ENCODE measurements around the gene TMEM218.

Gene TMEM218

DNA sequence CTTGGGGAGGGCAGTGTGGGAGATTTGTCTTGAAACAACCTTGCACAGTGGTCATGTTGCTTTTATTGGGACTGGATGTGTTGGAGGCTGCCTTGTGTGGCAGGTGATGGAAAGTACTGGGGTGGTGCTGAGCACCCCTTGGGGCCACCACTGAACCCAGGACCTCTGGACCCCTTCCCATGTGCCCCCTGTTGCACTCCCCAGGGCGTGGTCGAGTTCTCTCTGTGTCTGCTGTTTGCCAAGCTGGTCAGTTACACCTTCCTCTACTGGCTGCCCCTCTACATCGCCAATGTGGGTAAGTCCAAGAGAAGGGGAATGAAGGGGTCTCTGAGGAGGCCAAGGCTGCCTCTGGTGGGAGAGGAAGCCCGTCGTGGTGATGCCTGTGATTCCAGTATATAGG lies 29.4 kb downstream of the TMEM218 start:
- TF ChIP-seq, protein P1, sequence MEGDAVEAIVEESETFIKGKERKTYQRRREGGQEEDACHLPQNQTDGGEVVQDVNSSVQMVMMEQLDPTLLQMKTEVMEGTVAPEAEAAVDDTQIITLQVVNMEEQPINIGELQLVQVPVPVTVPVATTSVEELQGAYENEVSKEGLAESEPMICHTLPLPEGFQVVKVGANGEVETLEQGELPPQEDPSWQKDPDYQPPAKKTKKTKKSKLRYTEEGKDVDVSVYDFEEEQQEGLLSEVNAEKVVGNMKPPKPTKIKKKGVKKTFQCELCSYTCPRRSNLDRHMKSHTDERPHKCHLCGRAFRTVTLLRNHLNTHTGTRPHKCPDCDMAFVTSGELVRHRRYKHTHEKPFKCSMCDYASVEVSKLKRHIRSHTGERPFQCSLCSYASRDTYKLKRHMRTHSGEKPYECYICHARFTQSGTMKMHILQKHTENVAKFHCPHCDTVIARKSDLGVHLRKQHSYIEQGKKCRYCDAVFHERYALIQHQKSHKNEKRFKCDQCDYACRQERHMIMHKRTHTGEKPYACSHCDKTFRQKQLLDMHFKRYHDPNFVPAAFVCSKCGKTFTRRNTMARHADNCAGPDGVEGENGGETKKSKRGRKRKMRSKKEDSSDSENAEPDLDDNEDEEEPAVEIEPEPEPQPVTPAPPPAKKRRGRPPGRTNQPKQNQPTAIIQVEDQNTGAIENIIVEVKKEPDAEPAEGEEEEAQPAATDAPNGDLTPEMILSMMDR (IDR thresholded peaks at IDR 0.05; ENCODE audit: insufficient read depth, low read depth, low read length, missing control alignments): no peak
- no peak for DNase-seq (ENCODE audit: low read depth)
- H3K4me3 ChIP-seq (ENCODE audit: low read length): no peak overlapping the region

DNA sequence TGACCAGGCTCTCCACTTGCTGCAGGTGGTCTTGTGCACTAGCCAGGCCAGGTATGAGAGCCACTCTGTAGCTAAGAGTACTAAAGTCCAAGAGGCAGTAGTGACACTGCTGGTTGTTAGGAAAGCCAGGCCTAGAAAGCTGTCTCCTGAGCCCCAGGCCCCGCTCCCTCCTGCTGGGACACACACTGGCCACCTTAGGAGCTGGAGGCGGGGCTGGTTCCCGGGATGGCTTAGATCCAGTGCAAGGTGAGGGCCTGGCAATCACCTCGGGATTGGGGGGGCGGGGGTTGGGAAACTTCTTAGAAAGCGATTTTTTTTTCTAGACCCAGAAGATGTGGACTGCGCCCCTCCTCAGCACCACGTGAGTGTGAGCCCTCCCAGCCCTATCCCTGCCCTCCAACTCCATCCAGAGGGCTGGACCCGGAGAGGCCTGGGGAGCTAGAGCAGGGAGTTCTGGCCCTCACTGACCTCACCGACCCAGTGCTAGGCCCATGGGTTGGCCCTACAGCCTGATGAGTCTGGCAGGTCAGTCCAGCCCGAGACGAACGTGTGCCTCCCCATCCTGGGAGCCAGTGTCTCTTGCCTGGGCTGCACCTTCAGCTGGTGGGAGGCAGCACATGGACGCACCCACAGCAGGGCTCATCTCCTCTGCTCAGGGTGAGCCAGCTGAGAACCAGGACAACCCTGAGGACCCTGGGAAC lies 30.2 kb downstream of the TMEM218 start:
- TF ChIP-seq, protein P1 (IDR thresholded peaks at IDR 0.05; ENCODE audit: insufficient read depth, low read depth, low read length, missing control alignments): no peak
- H3K4me3 ChIP-seq (ENCODE audit: low read length): no peak overlapping the region
- no peak for DNase-seq (ENCODE audit: low read depth)

DNA sequence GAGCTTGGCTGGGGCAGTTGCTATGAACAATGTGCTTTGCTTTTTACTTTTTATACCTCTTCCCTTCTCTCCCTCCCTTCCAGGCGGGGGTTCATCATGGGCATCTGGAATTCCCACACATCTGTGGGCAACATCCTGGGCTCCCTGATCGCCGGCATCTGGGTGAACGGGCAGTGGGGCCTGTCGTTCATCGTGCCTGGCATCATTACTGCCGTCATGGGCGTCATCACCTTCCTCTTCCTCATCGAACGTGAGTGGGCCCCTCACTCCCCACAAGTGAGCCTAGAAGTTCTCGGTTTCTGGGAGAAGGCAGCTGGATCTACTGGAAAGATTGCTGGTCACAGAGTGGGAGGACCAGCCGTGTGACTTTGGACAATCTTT lies 30.9 kb downstream of the TMEM218 start:
- DNase-seq (ENCODE audit: low read depth): no peak
- TF ChIP-seq, protein P1 (IDR thresholded peaks at IDR 0.05; ENCODE audit: insufficient read depth, low read depth, low read length, missing control alignments): no peak
- H3K4me3 ChIP-seq (ENCODE audit: low read length): no peak overlapping the region

DNA sequence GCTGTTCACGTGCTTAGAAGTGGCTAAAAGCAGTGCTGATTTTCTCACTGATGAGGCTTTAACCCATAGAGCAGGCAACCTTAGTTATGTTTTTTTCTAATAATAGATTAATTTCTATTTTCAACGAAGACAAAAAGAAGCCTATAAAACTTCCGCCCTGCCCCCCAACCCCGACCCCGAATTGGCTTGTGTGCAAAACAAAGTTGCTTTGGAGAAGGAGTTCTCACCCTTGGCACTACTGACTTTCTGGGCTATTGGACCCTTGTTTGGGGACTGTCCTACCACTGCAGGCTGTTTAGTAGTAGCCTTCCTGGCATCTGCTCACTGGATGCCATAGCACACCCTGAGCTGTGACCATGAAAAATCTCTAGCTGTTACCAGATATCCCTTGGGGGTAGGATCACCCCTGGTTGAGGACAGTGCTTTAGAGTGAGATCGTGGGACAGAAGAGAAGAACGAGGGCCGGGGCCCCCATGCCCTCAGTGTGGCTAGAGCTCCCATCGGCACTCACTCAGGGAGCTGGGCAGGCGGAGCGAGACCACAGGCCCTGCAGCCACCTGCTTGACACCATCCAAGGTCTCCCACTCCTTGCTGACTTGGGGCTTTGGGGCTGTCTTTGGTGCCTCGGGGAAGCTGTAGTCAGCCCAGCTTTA lies 31.4 kb downstream of the TMEM218 start:
- TF ChIP-seq, protein P1 (IDR thresholded peaks at IDR 0.05; ENCODE audit: insufficient read depth, low read depth, low read length, missing control alignments): no peak
- no peak overlapping the region for H3K4me3 ChIP-seq (ENCODE audit: low read length)
- DNase-seq (ENCODE audit: low read depth): no peak

DNA sequence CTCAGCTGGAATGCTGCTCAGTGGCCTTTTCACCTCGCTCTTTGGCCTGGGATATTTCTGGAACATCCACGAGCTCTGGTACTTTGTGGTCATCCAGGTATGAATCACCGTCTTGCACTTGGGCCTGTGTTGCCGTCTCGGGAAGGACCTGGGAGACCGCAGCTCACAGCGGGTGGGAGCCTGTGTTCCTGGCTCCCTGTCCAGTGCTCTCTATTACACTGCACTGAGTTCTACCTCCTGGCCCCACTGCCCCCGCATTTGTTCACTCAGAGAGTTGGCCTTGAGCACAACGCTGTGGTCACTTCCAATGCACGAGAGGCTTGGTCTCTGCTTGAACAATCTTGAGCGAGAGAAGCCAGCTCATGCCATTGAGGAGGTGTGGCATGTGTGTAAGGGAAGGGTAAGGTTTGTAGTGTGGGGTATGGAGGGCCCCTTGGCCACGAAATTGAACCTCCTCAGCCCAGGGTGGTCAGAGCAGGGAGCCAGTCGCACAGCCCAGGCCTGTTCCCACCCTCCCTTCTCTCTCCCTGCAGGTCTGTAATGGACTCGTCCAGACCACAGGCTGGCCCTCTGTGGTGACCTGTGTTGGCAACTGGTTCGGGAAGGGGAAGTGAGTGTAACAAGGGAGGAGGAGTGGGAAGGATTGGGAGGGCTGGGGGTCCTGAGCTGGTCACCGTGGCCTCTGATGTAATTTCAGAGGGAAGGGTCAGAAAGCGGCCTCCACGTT lies 32.1 kb downstream of the TMEM218 start:
- no peak for DNase-seq (ENCODE audit: low read depth)
- H3K4me3 ChIP-seq (ENCODE audit: low read length): no peak overlapping the region
- TF ChIP-seq, protein P1 (IDR thresholded peaks at IDR 0.05; ENCODE audit: insufficient read depth, low read depth, low read length, missing control alignments): no peak

DNA sequence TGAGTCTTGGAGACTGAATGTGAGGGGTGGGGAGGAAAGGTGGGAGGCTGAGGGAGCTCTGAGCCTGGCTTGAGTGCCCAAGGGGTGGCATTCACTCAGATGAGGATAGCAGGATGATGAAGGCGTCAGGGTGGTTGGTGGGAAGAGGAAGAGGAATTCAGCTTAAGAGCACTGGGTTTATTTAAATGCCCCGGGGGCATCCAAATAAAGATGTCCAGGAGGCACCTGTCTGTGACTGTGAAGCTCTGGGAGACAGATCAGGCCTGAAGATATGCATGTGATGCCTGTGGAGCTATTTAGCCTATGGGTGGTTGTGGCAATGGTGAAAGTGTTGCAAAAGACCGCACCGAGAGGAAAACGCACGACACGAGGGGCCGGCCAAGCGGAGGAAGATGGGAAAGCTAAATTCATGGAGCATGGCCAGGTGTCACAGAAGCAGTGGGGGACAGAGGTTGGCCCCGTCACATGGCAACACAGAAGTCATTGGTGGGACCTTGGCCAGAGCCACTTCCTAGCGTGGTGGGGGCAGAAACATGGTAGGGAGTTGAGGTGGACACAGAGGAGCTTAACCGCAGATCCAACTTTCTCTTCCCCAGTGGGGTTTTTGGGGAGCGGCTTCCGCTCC lies 32.8 kb downstream of the TMEM218 start:
- no peak for DNase-seq (ENCODE audit: low read depth)

More for the DNA sequence above, 32.8 kb downstream of the TMEM218 start:
- TF ChIP-seq, protein P1 (IDR thresholded peaks at IDR 0.05; ENCODE audit: insufficient read depth, low read depth, low read length, missing control alignments): no peak
- no peak overlapping the region for H3K4me3 ChIP-seq (ENCODE audit: low read length)

Measured in epithelial cell of esophagus (primary cell).